Psoas muscle (tissue), 8 donors: Measurements from ENCODE around the gene SMIM14. TPM values are rescaled to one million over a fixed set of nuclear protein-coding genes. Genes with fewer than 3 reads are reported as not detected.

Experiments used
- ATAC-seq, 4 donors: fragments of 200-7000 bp; cut with Tn5 transposase; one replicate each; pipeline ENCODE4 v1.9.1; 2020; ENCODE audit warnings: moderate library complexity in 3 of 4, mild to moderate bottlenecking in 2 of 4
- DNase-seq, 2 donors: peaks; one replicate each; pipeline ENCODE4 v3.0.0-alpha.2; 2020
- H3K27ac ChIP-seq: fragments of 200-600 bp; one replicate; pipeline ENCODE4 v1.8.0; 2022
- H3K27me3 ChIP-seq, 3 donors: fragments of 200-600 bp in 1 of 3; one replicate each; pipeline versions ENCODE4 v1.6.1 to v1.8.0; 2013 to 2022; ENCODE audit warnings: low read length in 2 of 3, mild to moderate bottlenecking in 2 of 3, moderate library complexity in 1 of 3; ENCODE audit not compliant: insufficient read depth in 3 of 3
- H3K36me3 ChIP-seq, 2 donors: fragments of 200-600 bp in 1 of 2; one replicate each; pipeline versions ENCODE4 v1.6.1 to v1.8.0; 2013 to 2022; ENCODE audit warnings: low read depth in 1 of 2, mild to moderate bottlenecking in 1 of 2, moderate library complexity in 1 of 2; ENCODE audit not compliant: insufficient read depth in 1 of 2
- H3K4me1 ChIP-seq: fragments of 200-600 bp; one replicate; pipeline ENCODE4 v1.8.0; 2022
- H3K4me3 ChIP-seq: fragments of 200-600 bp; one replicate; pipeline ENCODE4 v1.8.0; 2022; ENCODE audit warnings: mild to moderate bottlenecking
- H3K9me3 ChIP-seq: fragments of 200-600 bp; one replicate; pipeline ENCODE4 v1.8.0; 2022
- CTCF ChIP-seq: fragments of 200-600 bp; IDR thresholded peaks from one replicate; pipeline ENCODE4 v1.8.0; 2022; ENCODE audit warnings: antibody characterized with exemption
- WGBS, 3 donors: extraction: QIAGEN DNeasy Blood & Tissue Kit; methylation state at CpG; one replicate each; pipeline versions ENCODE4 v1.1.6 to v1.1.7; 2013; 5-methylcytosine and 5-hydroxymethylcytosine counted together
- intact Hi-C, 2 donors: fragments of 100-400 bp; cut with DNase I; formaldehyde crosslinking; loops; one replicate each; pipeline versions ENCODE4 v1.11.0 to v1.14.2; 2022
- polyA plus RNA-seq, 3 donors: library from polyadenylated mRNA; stranded (reverse); fragments of 200-250 nt; gene quantifications; one replicate each; pipeline ENCODE4 v1.2.3, GENCODE V29; 2013
- total RNA-seq, 4 donors: library from RNA; stranded (reverse); fragmentation: NEBNext Ultra II Directional in 2 of 4; extraction: Animal tissue kit (Norgen Biotek cat#: 25700) in 2 of 4; gene quantifications; one replicate each; pipeline versions ENCODE4 v1.2.1 to v1.2.4, GENCODE V29; 2021 to 2023
- donor health status: healthy with polysubstance abuse.
- donor health status: DM: no; HTN: no; CAD: no; lungs with moderate emphysema.
- donor health status: Bipolar disorder and iron deficiency.
- donor health status: healthy.
- donor health status: DM: yes; HTN: yes; CAD: no.
- donor health status: DM: no; HTN: no; CAD: no.
- donor health status: DM: no; HTN: no; CAD: no.
- donor health status: DM: yes; HTN: yes; CAD: no.

Gene SMIM14
- total and polyA plus RNA-seq, 7 donors: 2.2 to 8.4 (median 6.0) TPM

GRCh38 chr4:39591290-39591689 is 47.4 kb downstream of the SMIM14 start:
- no peak for TF ChIP-seq CTCF
- no peak for ATAC-seq
- 88 to 94% (median 92%) methylated on average over 5 of the region's 5 CpGs for WGBS, 3 donors
- Histone ChIP-seq H3K27ac (no peak overlapping the region), H3K9me3 (no peaks in the 10 kb centered on the region), H3K4me3 (no peak overlapping the region), H3K36me3 (peaks cover 0 to 2% of the 10 kb centered on the region in 2 donors), H3K27me3 (no peaks in the 10 kb centered on the region), H3K4me1 (no peaks in the 10 kb centered on the region)
- intact Hi-C loops: no loop called here
- no peak for DNase-seq

GRCh38 chr4:39587881-39588280 is 50.8 kb downstream of the SMIM14 start:
- H3K27ac ChIP-seq: no peak overlapping the region
- TF ChIP-seq CTCF: no peak
- no peaks in the 10 kb centered on the region for H3K9me3 ChIP-seq
- no peaks in the 10 kb centered on the region for H3K27me3 ChIP-seq
- H3K4me3 ChIP-seq: no peak overlapping the region
- peaks cover 0 to 2% of the 10 kb centered on the region in 2 donors for H3K36me3 ChIP-seq
- intact Hi-C loops: no loop called here
- DNase-seq (no peak), ATAC-seq (no peak)
- 80 to 87% (median 83%) methylated on average over 3 of the region's 3 CpGs for WGBS, 3 donors
- no peaks in the 10 kb centered on the region for H3K4me1 ChIP-seq

- no peak for TF ChIP-seq CTCF
- WGBS, 3 donors: 97 to 99% (median 98%) methylated on average over 5 of the region's 5 CpGs
- ATAC-seq (no peak), DNase-seq (no peak)
- H3K4me3 ChIP-seq: no peak overlapping the region
- H3K27me3 ChIP-seq: no peaks in the 10 kb centered on the region
- H3K4me1 ChIP-seq: no peaks in the 10 kb centered on the region
- intact Hi-C loops: no loop called here
- H3K36me3 ChIP-seq: peaks cover 0 to 22% of the 10 kb centered on the region in 2 donors
- H3K9me3 ChIP-seq: no peaks in the 10 kb centered on the region
- no peak overlapping the region for H3K27ac ChIP-seq
Observed at GRCh38 chr4:39574946-39575345, 63.7 kb downstream of the SMIM14 start.

GRCh38 chr4:39571504-39571903 is 67.2 kb downstream of the SMIM14 start:
- Histone ChIP-seq H3K4me3 (no peak overlapping the region), H3K4me1 (no peaks in the 10 kb centered on the region), H3K9me3 (no peaks in the 10 kb centered on the region), H3K27ac (no peak overlapping the region), H3K36me3 (peaks cover 0 to 29% of the 10 kb centered on the region in 2 donors), H3K27me3 (no peaks in the 10 kb centered on the region)
- intact Hi-C loops: no loop called here
- 83 to 97% (median 93%) methylated on average over 6 of the region's 6 CpGs for WGBS, 3 donors
- no peak for TF ChIP-seq CTCF
- ATAC-seq (no peak), DNase-seq (no peak)

GRCh38 chr4:39571054-39571453 is 67.6 kb downstream of the SMIM14 start:
- 87 to 90% (median 88%) methylated on average over 4 of the region's 4 CpGs for WGBS, 3 donors
- H3K4me1 ChIP-seq: no peaks in the 10 kb centered on the region
- DNase-seq (no peak), ATAC-seq (no peak)
- H3K36me3 ChIP-seq: peaks cover 0 to 29% of the 10 kb centered on the region in 2 donors
- H3K27ac ChIP-seq: no peak overlapping the region
- intact Hi-C loops: no loop called here
- H3K9me3 ChIP-seq: no peaks in the 10 kb centered on the region
- no peaks in the 10 kb centered on the region for H3K27me3 ChIP-seq
- no peak overlapping the region for H3K4me3 ChIP-seq
- TF ChIP-seq CTCF: no peak
